ENCODE results near the gene ALG1L2.

- TF ChIP-seq MXI1 (IDR thresholded peaks at IDR 0.05; ENCODE audit: borderline replicate concordance, low read depth, low read length) (no peak), POLR2A (IDR thresholded peaks at IDR 0.05; ENCODE audit: low read depth, low read length) (no peak), CEBPB (IDR thresholded peaks at IDR 0.05; ENCODE audit: low read depth, low read length) (no peak), RFX5 (IDR thresholded peaks at IDR 0.05; ENCODE audit: low read depth, low read length) (no peak), BHLHE40 (IDR thresholded peaks at IDR 0.05; ENCODE audit: low read depth, low read length) (no peak), MAFK (IDR thresholded peaks at IDR 0.05; ENCODE audit: low read depth, low read length) (no peak), CTCF (conservative IDR thresholded peaks at IDR 0.05; ENCODE audit: low read depth, low read length) (no peak), FOS (IDR thresholded peaks at IDR 0.05; ENCODE audit: low read depth, low read length) (no peak), RAD21 (IDR thresholded peaks at IDR 0.05; ENCODE audit: low read length) (no peak)
Observed at GRCh38 chr3:130077636-130078035, 4.0 kb upstream of the ALG1L2 start.
